Aorta (tissue), 5 donors: ENCODE results near the gene TOMM40L. TPM values are rescaled to one million over a fixed set of nuclear protein-coding genes. Genes with fewer than 3 reads are reported as not detected.
"Not testable (repeated sequence)": the region's sequence is repeated elsewhere in the genome, so short reads cannot be mapped to it uniquely, and the experiment has no call there.

ENCODE experiments used
- ATAC-seq: fragments of 200-7000 bp; cut with Tn5 transposase; one replicate; pipeline ENCODE4 v1.9.1; 2022; ENCODE audit warnings: moderate library complexity; ENCODE audit not compliant: low FRiP score
- DNase-seq, 2 donors: peaks; one replicate each; pipeline ENCODE4 v3.0.0-alpha.2; 2020
- H3K27ac ChIP-seq, 2 donors: one replicate each; pipeline ENCODE4 v1.5.1; 2013; ENCODE audit warnings: low read length in 2 of 2, mild to moderate bottlenecking in 2 of 2, moderate library complexity in 2 of 2, control low read depth in 1 of 2, inconsistent platforms in 1 of 2, low read depth in 1 of 2
- H3K27me3 ChIP-seq, 2 donors: one replicate each; pipeline ENCODE4 v1.6.1; 2013; ENCODE audit warnings: control low read depth in 1 of 2, low read length in 1 of 2, mild to moderate bottlenecking in 1 of 2, moderate library complexity in 1 of 2; ENCODE audit not compliant: insufficient read depth in 2 of 2, control insufficient read depth in 1 of 2
- H3K36me3 ChIP-seq, 2 donors: one replicate each; pipeline ENCODE4 v1.6.1; 2013; ENCODE audit warnings: control low read depth in 1 of 2, low read length in 1 of 2, mild to moderate bottlenecking in 1 of 2; ENCODE audit not compliant: insufficient read depth in 2 of 2, control insufficient read depth in 1 of 2
- H3K4me1 ChIP-seq, 2 donors: one replicate each; pipeline ENCODE4 v1.6.1; 2013; ENCODE audit warnings: low read length in 2 of 2, control low read depth in 1 of 2, mild to moderate bottlenecking in 1 of 2, moderate library complexity in 1 of 2; ENCODE audit not compliant: insufficient read depth in 2 of 2, control insufficient read depth in 1 of 2
- H3K4me3 ChIP-seq, 2 donors: one replicate each; pipeline ENCODE4 v1.5.1; 2013; ENCODE audit warnings: low read length in 2 of 2, control low read depth in 1 of 2, mild to moderate bottlenecking in 1 of 2
- H3K9me3 ChIP-seq: one replicate; pipeline ENCODE4 v1.6.1; 2013; ENCODE audit warnings: mild to moderate bottlenecking, low read length; ENCODE audit not compliant: control insufficient read depth
- WGBS, 2 donors: extraction: QIAGEN DNeasy Blood & Tissue Kit; methylation state at CpG; one replicate each; pipeline ENCODE4 v1.1.7; 2013; 5-methylcytosine and 5-hydroxymethylcytosine counted together
- intact Hi-C, 2 donors: fragments of 100-400 bp; cut with DNase I; formaldehyde crosslinking; loops; one replicate each; pipeline versions ENCODE4 v1.14.2 to v1.15.0; 2022
- polyA plus RNA-seq, 2 donors: library from polyadenylated mRNA; stranded (reverse); fragments of 200-250 nt; gene quantifications; one replicate each; pipeline ENCODE4 v1.2.3, GENCODE V29; 2013
- total RNA-seq, 2 donors: library from RNA; stranded (reverse); fragmentation: NEBNext Ultra II Directional; extraction: Animal tissue kit (Norgen Biotek cat#: 25700); gene quantifications; one replicate each; pipeline ENCODE4 v1.2.1, GENCODE V29; 2021
- donor health status: healthy with polysubstance abuse.
- donor health status: Bipolar disorder and iron deficiency.
- donor health status: DM: no; HTN: no; CAD: no.
- donor health status: DM: no; HTN: no; CAD: no.
- donor health status: DM: yes; HTN: yes; CAD: no.

The TOMM40L gene
- total and polyA plus RNA-seq, 4 donors = 10.0 to 12.9 (median 10.9) TPM

- no peak overlapping the region for H3K27ac ChIP-seq
- ATAC-seq = no peak
- intact Hi-C loops = no loop called here
- H3K27me3 ChIP-seq = no peaks in the 10 kb centered on the region
- no peaks in the 10 kb centered on the region for H3K9me3 ChIP-seq
- DNase-seq = no peak
- no peak overlapping the region for H3K4me3 ChIP-seq
- 93 to 97% methylated on average over 7 of the region's 7 CpGs for WGBS, 2 donors
- no peaks in the 10 kb centered on the region for H3K4me1 ChIP-seq
- H3K36me3 ChIP-seq = peaks cover 0 to 2% of the 10 kb centered on the region in 2 donors
Observed at GRCh38 chr1:161230762-161231161, 4.9 kb downstream of the TOMM40L start.

GRCh38 chr1:161233102-161233501, 7.2 kb downstream of the TOMM40L start:
- Histone ChIP-seq H3K4me1 (no peaks in the 10 kb centered on the region), H3K4me3 (no peak overlapping the region), H3K9me3 (no peaks in the 10 kb centered on the region), H3K27ac (no peak overlapping the region), H3K27me3 (no peaks in the 10 kb centered on the region), H3K36me3 (peaks cover 0 to 2% of the 10 kb centered on the region in 2 donors)
- DNase-seq (no peak), ATAC-seq (no peak)
- 79% methylated on average over 9 of the region's 9 CpGs for WGBS, 2 donors
- intact Hi-C loops = no loop called here

- no peaks in the 10 kb centered on the region for H3K27me3 ChIP-seq
- intact Hi-C loops = no loop called here
- H3K36me3 ChIP-seq = no peaks in the 10 kb centered on the region
- no peaks in the 10 kb centered on the region for H3K4me1 ChIP-seq
- ATAC-seq (no peak), DNase-seq (no peak)
- no peak overlapping the region for H3K4me3 ChIP-seq
- H3K27ac ChIP-seq = no peak overlapping the region
- 76 to 79% methylated on average over 5 of the region's 5 CpGs for WGBS, 2 donors
- H3K9me3 ChIP-seq = no peaks in the 10 kb centered on the region
Observed at GRCh38 chr1:161235957-161236775, 10.3 kb downstream of the TOMM40L start.

GRCh38 chr1:161238039-161238473, 12.2 kb downstream of the TOMM40L start, which contains the start of gene NR1I3:
TSS of gene NR1I3 (minus strand) at chr1:161238203. CDS start at chr1:161236565, 1,638 bp downstream.
- intact Hi-C loops = no loop called here
- Histone ChIP-seq H3K27me3 (no peaks in the 10 kb centered on the region), H3K27ac (no peak within 1 kb of the TSS), H3K36me3 (no peaks in the 10 kb centered on the region), H3K9me3 (no peaks in the 10 kb centered on the region), H3K4me1 (no peaks in the 10 kb centered on the region), H3K4me3 (no peak within 1 kb of the TSS)
- 64% methylated on average over 4 of the region's 4 CpGs for WGBS, 2 donors
- DNase-seq (no peak), ATAC-seq (no peak)

GRCh38 chr1:161241682-161242081, 15.8 kb downstream of the TOMM40L start:
- DNase-seq (no peak), ATAC-seq (no peak)
- Histone ChIP-seq H3K27ac (no peak overlapping the region), H3K36me3 (no peaks in the 10 kb centered on the region), H3K4me1 (no peaks in the 10 kb centered on the region), H3K9me3 (no peaks in the 10 kb centered on the region), H3K27me3 (no peaks in the 10 kb centered on the region), H3K4me3 (no peak overlapping the region)
- intact Hi-C loops = no loop called here
- WGBS, 2 donors = 65 to 68% methylated on average over 3 of the region's 3 CpGs

DNA sequence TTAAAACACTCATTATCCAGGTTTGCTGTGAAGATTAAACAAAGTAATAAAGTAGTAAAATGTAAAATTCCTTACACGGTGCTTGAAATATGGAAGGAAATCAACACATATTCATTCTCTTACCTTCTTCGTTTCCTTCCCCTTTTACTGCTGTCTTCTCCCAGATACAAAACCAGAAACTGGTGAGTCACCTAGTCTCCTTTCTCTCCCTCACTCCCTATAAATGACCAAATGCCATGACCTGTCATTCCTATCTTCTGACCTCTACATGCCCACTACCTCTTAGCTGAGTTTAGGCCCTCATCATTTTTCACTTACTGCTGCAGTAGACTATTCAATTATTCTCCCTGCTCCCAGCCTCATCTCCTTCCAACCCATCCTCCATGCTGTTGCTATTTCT, 16.5 kb downstream of the TOMM40L start:
- DNase-seq (no peak), ATAC-seq (no peak)
- WGBS, 2 donors = 77 to 80% methylated on average over 2 of the region's 2 CpGs
- no peak overlapping the region for H3K4me3 ChIP-seq
- H3K27ac ChIP-seq = no peak overlapping the region
- no peaks in the 10 kb centered on the region for H3K36me3 ChIP-seq
- intact Hi-C loops = no loop called here
- no peaks in the 10 kb centered on the region for H3K27me3 ChIP-seq
- no peaks in the 10 kb centered on the region for H3K4me1 ChIP-seq
- no peaks in the 10 kb centered on the region for H3K9me3 ChIP-seq

DNA sequence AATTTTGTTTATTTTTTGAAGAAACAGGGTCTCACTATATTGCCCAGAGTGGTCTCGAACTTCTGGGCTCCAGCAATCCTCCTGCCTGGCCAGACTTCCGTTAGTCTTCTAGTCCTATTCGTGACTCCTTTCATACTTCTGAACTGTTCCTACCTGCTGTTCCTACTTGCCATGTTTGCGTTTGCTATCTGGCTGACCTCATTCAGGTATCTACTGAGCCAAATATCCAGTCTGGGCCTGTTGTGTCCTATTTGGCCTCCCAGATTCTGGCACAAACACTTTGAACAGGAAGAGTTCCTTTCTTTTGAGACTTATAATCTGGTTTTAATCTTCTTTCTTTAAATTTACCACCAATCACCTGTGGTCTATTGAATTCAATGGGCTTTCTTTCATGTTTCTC, 19.0 kb downstream of the TOMM40L start:
- no peak for ATAC-seq
- DNase-seq = no peak
- Histone ChIP-seq H3K27ac (no peak overlapping the region), H3K4me3 (no peak overlapping the region), H3K27me3 (no peaks in the 10 kb centered on the region), H3K4me1 (no peaks in the 10 kb centered on the region), H3K9me3 (no peaks in the 10 kb centered on the region), H3K36me3 (no peaks in the 10 kb centered on the region)
- intact Hi-C loops = no loop called here
- 88 to 92% methylated on average over 4 of the region's 4 CpGs for WGBS, 2 donors

GRCh38 chr1:161250100-161250499, 24.2 kb downstream of the TOMM40L start:
- WGBS, 2 donors = 55 to 75% methylated on average over 5 of the region's 5 CpGs
- DNase-seq, H3K4me1 ChIP-seq, intact Hi-C loops, H3K9me3 ChIP-seq, H3K27me3 ChIP-seq, H3K4me3 ChIP-seq, H3K27ac ChIP-seq, ATAC-seq, H3K36me3 ChIP-seq: not testable (repeated sequence)

DNA sequence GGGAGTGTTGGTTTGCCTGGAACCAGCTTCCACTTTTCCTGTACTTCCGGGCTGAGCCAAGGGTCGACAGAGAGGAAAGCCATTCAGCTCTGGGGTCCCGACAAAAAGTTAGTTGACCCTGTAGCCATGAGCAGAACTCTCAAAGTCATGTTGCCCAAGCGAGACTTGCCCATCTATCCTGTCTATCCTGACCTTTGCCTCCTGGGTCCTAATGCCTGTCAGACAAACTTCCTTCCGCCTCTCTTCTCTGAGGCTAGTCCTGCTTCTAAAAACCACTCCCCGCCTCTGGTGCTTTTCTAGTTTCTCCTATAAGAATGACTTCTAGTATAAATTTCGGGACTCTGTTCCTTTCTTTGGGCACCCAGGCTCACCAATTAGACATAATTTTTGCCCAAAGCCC, 25.0 kb downstream of the TOMM40L start:
- H3K27me3 ChIP-seq = no peaks in the 10 kb centered on the region
- intact Hi-C loops = no loop called here

More for the DNA sequence above, 25.0 kb downstream of the TOMM40L start:
- Histone ChIP-seq H3K4me3 (no peak overlapping the region), H3K36me3 (no peaks in the 10 kb centered on the region), H3K4me1 (no peaks in the 10 kb centered on the region), H3K27ac (no peak overlapping the region), H3K9me3 (peaks cover 4% of the 10 kb centered on the region)
- no peak for DNase-seq
- ATAC-seq = no peak
- 78 to 82% methylated on average over 7 of the region's 7 CpGs for WGBS, 2 donors
